ENCODE results near the gene MT1E.
A peak's percentile ranks its signal among the peaks of the same experiment; 100 is the strongest.

Gene MT1E

GRCh38 chr16:56608043-56608875 lies 17.3 kb upstream of the MT1E start, which contains the start of gene MT2A:
Gene MT2A, plus strand, starts transcription at chr16:56608584. Its CDS starts 72 bp downstream, at chr16:56608656.
- TF ChIP-seq, protein P1, sequence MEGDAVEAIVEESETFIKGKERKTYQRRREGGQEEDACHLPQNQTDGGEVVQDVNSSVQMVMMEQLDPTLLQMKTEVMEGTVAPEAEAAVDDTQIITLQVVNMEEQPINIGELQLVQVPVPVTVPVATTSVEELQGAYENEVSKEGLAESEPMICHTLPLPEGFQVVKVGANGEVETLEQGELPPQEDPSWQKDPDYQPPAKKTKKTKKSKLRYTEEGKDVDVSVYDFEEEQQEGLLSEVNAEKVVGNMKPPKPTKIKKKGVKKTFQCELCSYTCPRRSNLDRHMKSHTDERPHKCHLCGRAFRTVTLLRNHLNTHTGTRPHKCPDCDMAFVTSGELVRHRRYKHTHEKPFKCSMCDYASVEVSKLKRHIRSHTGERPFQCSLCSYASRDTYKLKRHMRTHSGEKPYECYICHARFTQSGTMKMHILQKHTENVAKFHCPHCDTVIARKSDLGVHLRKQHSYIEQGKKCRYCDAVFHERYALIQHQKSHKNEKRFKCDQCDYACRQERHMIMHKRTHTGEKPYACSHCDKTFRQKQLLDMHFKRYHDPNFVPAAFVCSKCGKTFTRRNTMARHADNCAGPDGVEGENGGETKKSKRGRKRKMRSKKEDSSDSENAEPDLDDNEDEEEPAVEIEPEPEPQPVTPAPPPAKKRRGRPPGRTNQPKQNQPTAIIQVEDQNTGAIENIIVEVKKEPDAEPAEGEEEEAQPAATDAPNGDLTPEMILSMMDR (IDR thresholded peaks at IDR 0.05), result no peak
- peaks cover 63% of the 10 kb centered on the region for H3K4me1 Mint-ChIP-seq
- H3K36me3 Mint-ChIP-seq (ENCODE audit: low read depth), result no peaks in the 10 kb centered on the region
- H3K27ac Mint-ChIP-seq, result peak within 1 kb of the TSS; percentile 84
- peak within 1 kb of the TSS; percentile 88 for H3K4me3 Mint-ChIP-seq
- no peaks in the 10 kb centered on the region for H3K9me3 Mint-ChIP-seq
- peak; percentile 86 for DNase-seq
- H3K27me3 Mint-ChIP-seq (ENCODE audit: low read depth, poor library complexity), result peaks cover 58% of the 10 kb centered on the region

DNA sequence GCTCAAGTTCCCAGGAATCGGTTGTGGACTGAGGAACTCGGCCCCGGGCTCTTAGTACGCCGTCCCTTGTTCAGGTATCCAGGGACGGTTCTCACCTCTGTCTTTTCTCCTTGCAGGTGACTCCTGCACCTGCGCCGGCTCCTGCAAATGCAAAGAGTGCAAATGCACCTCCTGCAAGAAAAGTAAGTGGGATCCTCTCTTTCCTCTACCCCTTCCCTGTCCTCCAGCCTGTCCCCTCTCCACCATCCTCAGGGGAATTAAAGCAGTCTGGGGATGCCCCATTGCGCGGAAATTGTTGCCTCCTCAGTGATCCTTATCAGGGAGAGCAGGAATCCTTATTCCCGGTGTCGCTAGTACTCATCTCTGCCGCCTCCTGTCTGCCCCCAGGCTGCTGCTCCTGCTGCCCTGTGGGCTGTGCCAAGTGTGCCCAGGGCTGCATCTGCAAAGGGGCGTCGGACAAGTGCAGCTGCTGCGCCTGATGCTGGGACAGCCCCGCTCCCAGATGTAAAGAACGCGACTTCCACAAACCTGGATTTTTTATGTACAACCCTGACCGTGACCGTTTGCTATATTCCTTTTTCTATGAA lies 16.6 kb upstream of the MT1E start:
- no peaks in the 10 kb centered on the region for H3K36me3 Mint-ChIP-seq (ENCODE audit: low read depth)
- H3K27ac Mint-ChIP-seq, result peak overlapping the region; percentile 13
- H3K27me3 Mint-ChIP-seq (ENCODE audit: low read depth, poor library complexity), result peaks cover 60% of the 10 kb centered on the region
- no peak for DNase-seq
- TF ChIP-seq, protein P1 (IDR thresholded peaks at IDR 0.05), result no peak
- H3K4me1 Mint-ChIP-seq, result peaks cover 59% of the 10 kb centered on the region
- H3K4me3 Mint-ChIP-seq, result peak overlapping the region; percentile 88
- no peaks in the 10 kb centered on the region for H3K9me3 Mint-ChIP-seq

DNA sequence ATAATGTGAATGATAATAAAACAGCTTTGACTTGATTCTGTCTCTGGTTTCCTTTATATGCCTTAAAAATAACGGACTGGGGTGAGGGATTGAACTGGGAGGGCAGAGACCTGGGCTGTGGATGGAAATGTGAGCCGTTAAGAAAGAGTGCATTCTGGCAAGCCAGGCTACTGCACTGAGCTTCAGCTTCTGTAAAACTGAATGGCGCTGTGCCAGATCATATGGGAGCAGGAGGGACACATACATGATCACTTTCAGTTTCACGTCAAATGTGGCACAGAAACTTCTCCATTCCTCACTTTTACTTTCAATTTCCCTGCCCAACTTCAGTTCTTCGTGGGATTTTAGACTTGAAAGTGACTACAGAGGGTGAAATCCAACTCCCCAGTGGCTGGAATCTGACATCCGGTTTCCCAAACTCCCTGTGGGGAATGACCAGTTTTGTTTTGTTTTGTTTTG lies 16.1 kb upstream of the MT1E start:
- DNase-seq, result no peak
- Mint-ChIP-seq H3K4me3 (peak overlapping the region; percentile 88), H3K4me1 (peaks cover 59% of the 10 kb centered on the region), H3K27ac (peak overlapping the region; percentile 13), H3K9me3 (no peaks in the 10 kb centered on the region), H3K36me3 (ENCODE audit: low read depth) (no peaks in the 10 kb centered on the region), H3K27me3 (ENCODE audit: low read depth, poor library complexity) (peaks cover 62% of the 10 kb centered on the region)
- TF ChIP-seq, protein P1 (IDR thresholded peaks at IDR 0.05), result no peak

DNA sequence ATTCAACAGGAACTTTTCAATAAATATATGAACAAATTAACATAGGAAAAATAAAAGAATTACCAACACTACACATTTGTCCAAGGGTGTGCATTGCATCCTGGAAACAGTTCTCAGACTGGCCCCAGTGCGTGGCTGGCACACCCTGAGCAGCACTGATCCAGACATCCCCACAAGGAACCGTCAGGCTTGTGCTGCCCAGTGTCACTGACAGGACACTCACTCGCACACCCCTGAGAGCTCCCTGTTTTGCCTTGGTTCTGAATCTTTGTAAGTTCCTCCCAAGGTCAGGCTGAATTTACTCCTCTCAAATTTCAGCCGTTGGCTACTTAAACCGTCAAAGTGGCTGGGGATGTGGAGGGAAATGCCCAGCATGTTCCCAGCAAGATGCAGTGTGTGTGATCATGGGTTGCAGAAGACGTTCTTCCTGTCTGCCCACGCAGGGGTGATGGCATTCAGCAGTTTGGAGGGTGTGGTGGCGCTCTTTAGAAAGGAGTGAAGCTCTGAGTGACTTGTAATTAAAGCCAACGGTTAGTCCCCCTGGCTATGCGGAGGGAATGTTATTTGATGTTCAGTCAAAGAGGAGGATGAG lies 15.5 kb upstream of the MT1E start:
- peaks cover 59% of the 10 kb centered on the region for H3K4me1 Mint-ChIP-seq
- peaks cover 62% of the 10 kb centered on the region for H3K27me3 Mint-ChIP-seq (ENCODE audit: low read depth, poor library complexity)
- H3K36me3 Mint-ChIP-seq (ENCODE audit: low read depth), result no peaks in the 10 kb centered on the region
- no peak overlapping the region for H3K27ac Mint-ChIP-seq
- TF ChIP-seq, protein P1 (IDR thresholded peaks at IDR 0.05), result no peak
- no peaks in the 10 kb centered on the region for H3K9me3 Mint-ChIP-seq
- DNase-seq, result no peak
- peak overlapping the region; percentile 88 for H3K4me3 Mint-ChIP-seq

DNA sequence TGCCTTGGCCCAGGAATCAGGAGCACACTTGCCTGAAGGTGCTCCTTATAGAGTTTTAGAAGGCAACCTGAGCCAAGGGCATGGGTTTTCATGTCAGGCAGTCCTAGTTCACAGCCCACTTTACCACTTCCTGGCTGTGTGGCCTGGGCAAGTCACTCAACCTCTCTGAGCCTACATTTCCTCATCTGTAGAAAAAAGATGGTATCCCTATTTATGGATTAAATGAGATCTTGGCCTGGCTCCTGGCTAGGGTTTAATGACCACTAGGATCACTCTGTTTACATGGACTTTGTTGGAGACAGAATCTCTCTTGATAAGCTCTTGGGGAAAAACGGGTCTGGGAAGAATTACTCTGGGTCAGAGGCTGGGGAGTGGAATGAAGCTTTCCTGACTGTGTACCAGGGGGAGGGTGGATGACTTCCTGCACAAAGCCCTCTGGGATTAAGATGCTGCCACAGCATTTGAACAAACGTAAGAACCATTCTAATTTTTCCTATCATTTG lies 14.9 kb upstream of the MT1E start:
- no peaks in the 10 kb centered on the region for H3K9me3 Mint-ChIP-seq
- H3K4me3 Mint-ChIP-seq, result peak overlapping the region; percentile 88
- no peak overlapping the region for H3K27ac Mint-ChIP-seq
- DNase-seq, result no peak
- H3K4me1 Mint-ChIP-seq, result peaks cover 58% of the 10 kb centered on the region
- H3K36me3 Mint-ChIP-seq (ENCODE audit: low read depth), result no peaks in the 10 kb centered on the region
- H3K27me3 Mint-ChIP-seq (ENCODE audit: low read depth, poor library complexity), result peaks cover 67% of the 10 kb centered on the region
- TF ChIP-seq, protein P1 (IDR thresholded peaks at IDR 0.05), result no peak

All from nephron progenitor cell (in vitro differentiated cells).